ENCODE results near the gene SFTPB. TPM values are rescaled to one million over a fixed set of nuclear protein-coding genes. Genes with fewer than 3 reads are reported as not detected.
"Not testable (repeated sequence)": the region's sequence is repeated elsewhere in the genome, so short reads cannot be mapped to it uniquely, and the experiment has no call there.

The SFTPB gene
- total RNA-seq, 2 experiments from 2014 or later: not detected

GRCh38 chr2:85659324-85659981 is 8.5 kb downstream of the SFTPB start:
- POLR2A ChIA-PET: interaction anchor here (0.7 kb wide), 1 partner anchor 11 kb away, joined by 3 read pairs; no protein-coding TSS in a partner anchor
- Histone ChIP-seq H2AFZ (ENCODE audit: low read length) (no peak overlapping the region), H3K36me3 (ENCODE audit: insufficient read depth, low read length) (peaks cover 7% of the 10 kb centered on the region; the same call in 1 of the 2 replicates), H4K20me1 (ENCODE audit: insufficient read depth, low read length) (no peaks in the 10 kb centered on the region), H3K9me2 (ENCODE audit: insufficient read depth, low read length) (no peaks in the 10 kb centered on the region), H3K9me3 (ENCODE audit: low read length) (no peaks in the 10 kb centered on the region), H3K27ac (ENCODE audit: low read depth, low read length, poor library complexity, severe bottlenecking) (no peak overlapping the region), H3K4me2 (ENCODE audit: low read length) (no peak overlapping the region), H3K4me1 (ENCODE audit: insufficient read depth, low read length, poor library complexity, severe bottlenecking) (no peaks in the 10 kb centered on the region), H3K4me3 (ENCODE audit: low read depth, low read length, poor library complexity, severe bottlenecking) (no peak overlapping the region), H3K79me2 (ENCODE audit: insufficient read depth, low read depth, low read length) (no peaks in the 10 kb centered on the region)
- TF ChIP-seq CTCF (conservative IDR thresholded peaks at IDR 0.05; ENCODE audit: low read length) (no peak), EZH2phosphoT487 (IDR thresholded peaks at IDR 0.05; ENCODE audit: borderline replicate concordance, low read depth, low read length) (no peak)
- BruUV-seq (replicated peaks): no TSS peak
- intact Hi-C loops (cut with micrococcal nuclease; ENCODE audit: unreplicated experiment): no loop called here
- DNase-seq (ENCODE audit: low spot score): no peak
- CTCF ChIA-PET (ENCODE audit: unreplicated experiment): no interaction called here

DNA sequence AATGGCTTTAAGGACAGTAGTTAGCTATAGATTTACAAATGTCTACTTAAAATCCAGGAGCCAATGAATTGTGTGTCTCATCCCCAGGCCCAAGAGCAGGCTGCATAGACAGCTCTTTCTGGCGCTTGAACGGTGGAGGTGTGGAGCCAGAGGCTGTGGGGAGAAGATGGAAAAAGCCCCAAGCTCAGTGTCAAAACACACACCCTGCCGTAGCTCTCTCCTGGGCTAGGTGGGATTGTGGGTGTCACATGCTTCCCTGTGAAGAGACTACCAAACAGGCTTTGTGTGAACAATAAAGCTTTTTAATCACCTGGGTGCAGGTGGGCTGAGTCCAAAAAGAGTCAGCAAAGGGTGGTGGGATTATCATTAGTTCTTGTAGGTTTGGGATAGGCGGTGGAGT is 10.6 kb downstream of the SFTPB start:
- H3K27ac ChIP-seq (ENCODE audit: low read depth, low read length, poor library complexity, severe bottlenecking); H3K4me1 ChIP-seq (ENCODE audit: insufficient read depth, low read length, poor library complexity, severe bottlenecking); H3K9me3 ChIP-seq (ENCODE audit: low read length); H3K9me2 ChIP-seq (ENCODE audit: insufficient read depth, low read length); intact Hi-C loops (cut with micrococcal nuclease; ENCODE audit: unreplicated experiment); H3K4me2 ChIP-seq (ENCODE audit: low read length); H3K79me2 ChIP-seq (ENCODE audit: insufficient read depth, low read depth, low read length); H4K20me1 ChIP-seq (ENCODE audit: insufficient read depth, low read length); H3K4me3 ChIP-seq (ENCODE audit: low read depth, low read length, poor library complexity, severe bottlenecking); DNase-seq (ENCODE audit: low spot score); BruUV-seq (replicated peaks); H2AFZ ChIP-seq (ENCODE audit: low read length): not testable (repeated sequence)
- CTCF ChIA-PET (ENCODE audit: unreplicated experiment): interaction anchor here (1.4 kb wide), 1 partner anchor 20 kb away, joined by 5 read pairs; no protein-coding TSS in a partner anchor
- POLR2A ChIA-PET: interaction anchor here (0.7 kb wide), 1 partner anchor 571 kb away, joined by 6 read pairs; no protein-coding TSS in a partner anchor
- H3K36me3 ChIP-seq (ENCODE audit: insufficient read depth, low read length): peaks cover 28% of the 10 kb centered on the region

DNA sequence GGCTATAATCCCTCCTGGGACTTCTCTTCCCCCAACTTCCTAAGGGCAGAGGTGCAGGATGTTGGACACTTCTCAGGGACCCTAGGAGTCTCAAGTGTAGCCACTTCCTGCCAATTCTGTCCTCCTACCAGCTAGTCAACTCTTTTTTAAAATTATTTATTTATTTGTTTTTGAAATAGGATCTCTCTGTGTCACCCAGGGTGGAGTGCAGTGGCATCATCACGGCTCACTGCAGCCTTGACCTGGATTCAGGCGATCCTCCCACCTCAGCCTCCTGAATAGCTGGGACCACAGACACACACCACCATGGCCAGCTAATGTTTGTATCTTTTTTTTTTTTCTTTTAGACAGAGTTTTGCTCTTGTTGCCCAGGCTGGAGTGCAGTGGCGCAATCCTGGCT is 11.5 kb downstream of the SFTPB start:
- no peaks in the 10 kb centered on the region for H4K20me1 ChIP-seq (ENCODE audit: insufficient read depth, low read length)
- no peak overlapping the region for H3K4me2 ChIP-seq (ENCODE audit: low read length)
- CTCF ChIA-PET (ENCODE audit: unreplicated experiment): no interaction called here
- TF ChIP-seq EZH2phosphoT487 (IDR thresholded peaks at IDR 0.05; ENCODE audit: borderline replicate concordance, low read depth, low read length) (no peak), CTCF (conservative IDR thresholded peaks at IDR 0.05; ENCODE audit: low read length) (no peak)
- no peaks in the 10 kb centered on the region for H3K79me2 ChIP-seq (ENCODE audit: insufficient read depth, low read depth, low read length)
- H3K4me1 ChIP-seq (ENCODE audit: insufficient read depth, low read length, poor library complexity, severe bottlenecking): no peaks in the 10 kb centered on the region
- H3K4me3 ChIP-seq (ENCODE audit: low read depth, low read length, poor library complexity, severe bottlenecking): no peak overlapping the region
- H3K9me2 ChIP-seq (ENCODE audit: insufficient read depth, low read length): no peaks in the 10 kb centered on the region
- no peak for DNase-seq (ENCODE audit: low spot score)
- POLR2A ChIA-PET: no interaction called here
- H3K9me3 ChIP-seq (ENCODE audit: low read length): no peaks in the 10 kb centered on the region
- H3K27ac ChIP-seq (ENCODE audit: low read depth, low read length, poor library complexity, severe bottlenecking): no peak overlapping the region
- no peak overlapping the region for H2AFZ ChIP-seq (ENCODE audit: low read length)
- BruUV-seq (replicated peaks): no TSS peak
- intact Hi-C loops (cut with micrococcal nuclease; ENCODE audit: unreplicated experiment): no loop called here
- peaks cover 37% of the 10 kb centered on the region for H3K36me3 ChIP-seq (ENCODE audit: insufficient read depth, low read length)
